ENCODE measurements around the gene ERICH2.

DNA sequence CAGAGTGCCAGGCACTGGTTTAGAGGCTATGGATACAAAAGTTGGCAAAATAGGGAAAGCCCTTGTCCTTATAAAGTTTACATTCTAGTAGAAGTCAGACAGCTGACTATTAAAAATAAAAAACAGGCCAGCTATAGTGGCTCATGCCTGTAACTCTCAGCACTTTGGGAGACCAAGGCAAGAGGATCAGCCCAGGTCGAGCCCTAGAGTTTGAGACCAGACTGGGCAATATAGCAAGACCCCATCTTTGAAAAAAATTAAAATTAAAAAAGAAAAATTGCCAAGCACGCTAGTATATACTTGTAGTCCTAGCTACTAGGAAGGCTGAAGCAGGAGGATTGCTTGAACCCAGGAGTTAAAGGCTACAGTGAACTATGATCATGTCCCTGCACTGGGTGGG, 12.5 kb downstream of the ERICH2 start:
- TF ChIP-seq, protein P1, sequence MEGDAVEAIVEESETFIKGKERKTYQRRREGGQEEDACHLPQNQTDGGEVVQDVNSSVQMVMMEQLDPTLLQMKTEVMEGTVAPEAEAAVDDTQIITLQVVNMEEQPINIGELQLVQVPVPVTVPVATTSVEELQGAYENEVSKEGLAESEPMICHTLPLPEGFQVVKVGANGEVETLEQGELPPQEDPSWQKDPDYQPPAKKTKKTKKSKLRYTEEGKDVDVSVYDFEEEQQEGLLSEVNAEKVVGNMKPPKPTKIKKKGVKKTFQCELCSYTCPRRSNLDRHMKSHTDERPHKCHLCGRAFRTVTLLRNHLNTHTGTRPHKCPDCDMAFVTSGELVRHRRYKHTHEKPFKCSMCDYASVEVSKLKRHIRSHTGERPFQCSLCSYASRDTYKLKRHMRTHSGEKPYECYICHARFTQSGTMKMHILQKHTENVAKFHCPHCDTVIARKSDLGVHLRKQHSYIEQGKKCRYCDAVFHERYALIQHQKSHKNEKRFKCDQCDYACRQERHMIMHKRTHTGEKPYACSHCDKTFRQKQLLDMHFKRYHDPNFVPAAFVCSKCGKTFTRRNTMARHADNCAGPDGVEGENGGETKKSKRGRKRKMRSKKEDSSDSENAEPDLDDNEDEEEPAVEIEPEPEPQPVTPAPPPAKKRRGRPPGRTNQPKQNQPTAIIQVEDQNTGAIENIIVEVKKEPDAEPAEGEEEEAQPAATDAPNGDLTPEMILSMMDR (IDR thresholded peaks at IDR 0.05; ENCODE audit: insufficient read depth, low read length) = no peak
- TF ChIP-seq POLR2AphosphoS5 (IDR thresholded peaks at IDR 0.05; ENCODE audit: low read depth) = no peak
